Upper lobe of right lung (tissue), 1 donor: ENCODE data around the gene STK32B. TPM values are rescaled to one million over a fixed set of nuclear protein-coding genes. Genes with fewer than 3 reads are reported as not detected.
"Not testable (repeated sequence)": the region's sequence is repeated elsewhere in the genome, so short reads cannot be mapped to it uniquely, and the experiment has no call there.

Experiments
- ATAC-seq: fragments of 200-7000 bp; cut with Tn5 transposase; one replicate; pipeline ENCODE4 v1.9.1; 2020; ENCODE audit warnings: mild to moderate bottlenecking, moderate library complexity
- DNase-seq: peaks from one replicate; pipeline ENCODE4 v3.0.0-alpha.2; 2020
- H3K27ac ChIP-seq: fragments of 200-600 bp; one replicate; pipeline ENCODE4 v1.8.0; 2022
- H3K27me3 ChIP-seq: fragments of 200-600 bp; one replicate; pipeline ENCODE4 v1.8.0; 2022; ENCODE audit warnings: mild to moderate bottlenecking
- H3K36me3 ChIP-seq: fragments of 200-600 bp; one replicate; pipeline ENCODE4 v1.8.0; 2022
- H3K4me1 ChIP-seq: fragments of 200-600 bp; one replicate; pipeline ENCODE4 v1.8.0; 2022
- H3K4me3 ChIP-seq: fragments of 200-600 bp; one replicate; pipeline ENCODE4 v1.8.0; 2022; ENCODE audit warnings: mild to moderate bottlenecking
- H3K9me3 ChIP-seq: fragments of 200-600 bp; one replicate; pipeline ENCODE4 v1.8.0; 2022
- CTCF ChIP-seq: fragments of 200-600 bp; IDR thresholded peaks from one replicate; pipeline ENCODE4 v1.8.0; 2022; ENCODE audit warnings: antibody characterized with exemption
- intact Hi-C: fragments of 100-400 bp; cut with DNase I; formaldehyde crosslinking; loops from one replicate; pipeline ENCODE4 v1.11.0; 2022
- total RNA-seq: library from RNA; stranded (reverse); fragmentation: NEBNext Ultra II Directional; extraction: Animal tissue kit (Norgen Biotek cat#: 25700); gene quantifications from one replicate; pipeline ENCODE4 v1.2.1, GENCODE V29; 2021
- donor health status: DM: no; HTN: yes; CAD: no; lungs with severe emphysema.

STK32B gene
- total RNA-seq, 1 donor from 2014 or later, result 2.8 TPM

- no peak overlapping the region for H3K27ac ChIP-seq
- no peaks in the 10 kb centered on the region for H3K27me3 ChIP-seq
- H3K4me3 ChIP-seq, result no peak overlapping the region
- intact Hi-C loops, result no loop called here
- H3K9me3 ChIP-seq, result no peaks in the 10 kb centered on the region
- no peak for DNase-seq
- H3K4me1 ChIP-seq, result no peaks in the 10 kb centered on the region
- TF ChIP-seq CTCF, result no peak
- no peaks in the 10 kb centered on the region for H3K36me3 ChIP-seq
- ATAC-seq, result no peak
Observed at GRCh38 chr4:5267408-5267807, 216.1 kb downstream of the STK32B start.

GRCh38 chr4:5276475-5277075, 225.3 kb downstream of the STK32B start:
- Histone ChIP-seq H3K27ac (no peak overlapping the region), H3K36me3 (no peaks in the 10 kb centered on the region), H3K4me1 (no peaks in the 10 kb centered on the region), H3K4me3 (no peak overlapping the region), H3K27me3 (no peaks in the 10 kb centered on the region), H3K9me3 (no peaks in the 10 kb centered on the region)
- TF ChIP-seq CTCF, result no peak
- no peak for DNase-seq
- no peak for ATAC-seq
- intact Hi-C loops, result no loop called here

- intact Hi-C loops, result no loop called here
- ATAC-seq, result no peak
- H3K36me3 ChIP-seq, result no peaks in the 10 kb centered on the region
- H3K27ac ChIP-seq, result no peak overlapping the region
- no peak for TF ChIP-seq CTCF
- no peaks in the 10 kb centered on the region for H3K4me1 ChIP-seq
- H3K27me3 ChIP-seq, result no peaks in the 10 kb centered on the region
- DNase-seq, result no peak
- H3K9me3 ChIP-seq, result no peaks in the 10 kb centered on the region
- H3K4me3 ChIP-seq, result no peak overlapping the region
Observed at GRCh38 chr4:5277079-5277478, 225.8 kb downstream of the STK32B start.

- Histone ChIP-seq H3K9me3 (no peaks in the 10 kb centered on the region), H3K36me3 (no peaks in the 10 kb centered on the region), H3K27me3 (no peaks in the 10 kb centered on the region), H3K27ac (no peak overlapping the region), H3K4me3 (no peak overlapping the region), H3K4me1 (no peaks in the 10 kb centered on the region)
- intact Hi-C loops, result no loop called here
- ATAC-seq, result no peak
- DNase-seq, result no peak
- no peak for TF ChIP-seq CTCF
Observed at GRCh38 chr4:5278213-5278612, 226.9 kb downstream of the STK32B start.

GRCh38 chr4:5280069-5280468, 228.8 kb downstream of the STK32B start:
- H3K36me3 ChIP-seq, H3K9me3 ChIP-seq, H3K4me3 ChIP-seq, H3K27ac ChIP-seq, ATAC-seq, intact Hi-C loops, H3K27me3 ChIP-seq, H3K4me1 ChIP-seq, DNase-seq: not testable (repeated sequence)

- no peak for ATAC-seq
- no peak for TF ChIP-seq CTCF
Observed at GRCh38 chr4:5280828-5281227, 229.5 kb downstream of the STK32B start.

More at GRCh38 chr4:5280828-5281227, 229.5 kb downstream of the STK32B start:
- H3K27me3 ChIP-seq, result no peaks in the 10 kb centered on the region
- H3K4me1 ChIP-seq, result no peaks in the 10 kb centered on the region
- H3K36me3 ChIP-seq, result no peaks in the 10 kb centered on the region
- H3K27ac ChIP-seq, result no peak overlapping the region
- intact Hi-C loops, result no loop called here
- H3K9me3 ChIP-seq, result no peaks in the 10 kb centered on the region
- no peak for DNase-seq
- no peak overlapping the region for H3K4me3 ChIP-seq
